Endothelial cell of umbilical vein (primary cell): ENCODE data around the gene ADA.

Experiments used
- EZH2 ChIP-seq: IDR thresholded peaks from 2 replicates; pipeline ENCODE4 v1.6.1; 2012; ENCODE audit warnings: borderline replicate concordance, low read depth, mild to moderate bottlenecking, moderate library complexity, low read length, inconsistent platforms; ENCODE audit not compliant: severe bottlenecking
- GATA2 ChIP-seq: IDR thresholded peaks from 2 replicates; pipeline ENCODE4 v1.7.0; 2011; ENCODE audit warnings: low read depth, mild to moderate bottlenecking, moderate library complexity, mixed read lengths, low read length; ENCODE audit not compliant: insufficient read length, insufficient read depth
- MYC ChIP-seq: IDR thresholded peaks from one replicate; pipeline ENCODE4 v1.6.1; 2011; ENCODE audit warnings: mild to moderate bottlenecking, low read depth, low read length
- POLR2A ChIP-seq: IDR thresholded peaks from 2 replicates; pipeline ENCODE4 v1.6.1; 2012; ENCODE audit warnings: low read depth, mild to moderate bottlenecking, control low read depth, low read length
- POLR2AphosphoS5 ChIP-seq: IDR thresholded peaks from 2 replicates; pipeline ENCODE4 v1.6.1; 2012; ENCODE audit warnings: low read depth, mild to moderate bottlenecking, control low read depth, low read length, moderate library complexity; ENCODE audit not compliant: insufficient read depth
- TF ChIP-seq, protein P1 (sequence below), 2 donors: IDR thresholded peaks; 1 replicate in 1 of 2; 2 replicates in 1 of 2; pipeline ENCODE4 v1.5.1; 2011; ENCODE audit warnings: low read length in 2 of 2, mild to moderate bottlenecking in 2 of 2, moderate library complexity in 2 of 2, control low read depth in 1 of 2, inconsistent platforms in 1 of 2, low read depth in 1 of 2; ENCODE audit not compliant: insufficient read depth in 1 of 2; ENCODE audit errors: extremely low read depth in 1 of 2
- TF ChIP-seq, protein P2 (sequence below): IDR thresholded peaks from 2 replicates; pipeline ENCODE4 v1.6.1; 2011; ENCODE audit not compliant: insufficient read depth, insufficient read length

DNA sequence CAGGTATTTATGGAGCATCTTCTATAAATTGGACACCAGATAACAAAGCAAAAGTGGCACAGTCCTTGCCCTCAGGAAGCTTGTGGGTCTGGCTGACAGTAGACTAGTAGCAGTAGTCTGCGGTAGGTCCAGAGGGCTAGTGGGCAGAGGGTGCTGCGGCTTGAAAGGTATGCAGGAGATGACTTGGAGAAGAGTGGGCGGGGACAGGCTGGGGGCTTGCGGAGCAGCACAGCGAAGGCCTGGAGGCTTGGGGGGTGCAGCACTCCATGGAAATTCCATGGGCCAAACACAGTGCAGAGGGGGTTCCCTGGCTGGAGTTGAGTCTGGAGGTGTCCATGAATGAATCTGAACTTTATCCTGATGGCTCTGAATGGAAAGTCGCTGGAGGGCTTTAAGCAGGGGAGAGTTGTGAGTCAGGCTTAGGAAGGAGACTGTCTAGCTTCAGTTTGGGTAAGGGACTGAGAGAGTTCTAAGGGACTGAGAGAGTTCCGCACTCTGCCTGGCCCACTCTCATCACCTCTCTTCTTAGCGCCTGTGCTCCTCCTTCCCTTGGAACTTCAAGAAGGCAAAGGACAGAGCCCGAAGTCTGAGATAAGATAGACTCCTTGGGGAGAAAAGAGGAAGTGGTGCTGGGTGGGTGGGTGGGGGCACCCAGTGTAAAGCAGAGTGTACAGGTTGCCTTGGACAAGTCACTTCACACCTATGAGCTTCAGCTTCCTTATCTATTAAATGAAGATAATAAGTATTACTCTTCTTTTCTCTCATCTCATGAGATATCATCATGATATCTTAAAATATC is 60.3 kb downstream of the ADA start:
- TF ChIP-seq, protein P1, sequence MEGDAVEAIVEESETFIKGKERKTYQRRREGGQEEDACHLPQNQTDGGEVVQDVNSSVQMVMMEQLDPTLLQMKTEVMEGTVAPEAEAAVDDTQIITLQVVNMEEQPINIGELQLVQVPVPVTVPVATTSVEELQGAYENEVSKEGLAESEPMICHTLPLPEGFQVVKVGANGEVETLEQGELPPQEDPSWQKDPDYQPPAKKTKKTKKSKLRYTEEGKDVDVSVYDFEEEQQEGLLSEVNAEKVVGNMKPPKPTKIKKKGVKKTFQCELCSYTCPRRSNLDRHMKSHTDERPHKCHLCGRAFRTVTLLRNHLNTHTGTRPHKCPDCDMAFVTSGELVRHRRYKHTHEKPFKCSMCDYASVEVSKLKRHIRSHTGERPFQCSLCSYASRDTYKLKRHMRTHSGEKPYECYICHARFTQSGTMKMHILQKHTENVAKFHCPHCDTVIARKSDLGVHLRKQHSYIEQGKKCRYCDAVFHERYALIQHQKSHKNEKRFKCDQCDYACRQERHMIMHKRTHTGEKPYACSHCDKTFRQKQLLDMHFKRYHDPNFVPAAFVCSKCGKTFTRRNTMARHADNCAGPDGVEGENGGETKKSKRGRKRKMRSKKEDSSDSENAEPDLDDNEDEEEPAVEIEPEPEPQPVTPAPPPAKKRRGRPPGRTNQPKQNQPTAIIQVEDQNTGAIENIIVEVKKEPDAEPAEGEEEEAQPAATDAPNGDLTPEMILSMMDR (IDR thresholded peaks at IDR 0.05; ENCODE audit: extremely low read depth in 1 of 2, insufficient read depth in 1 of 2, low read depth in 1 of 2, low read length in 2 of 2): no peak
- TF ChIP-seq POLR2AphosphoS5 (no peak), POLR2A (no peak), MYC (no peak), EZH2 (no peak), GATA2 (no peak)
- TF ChIP-seq, protein P2, sequence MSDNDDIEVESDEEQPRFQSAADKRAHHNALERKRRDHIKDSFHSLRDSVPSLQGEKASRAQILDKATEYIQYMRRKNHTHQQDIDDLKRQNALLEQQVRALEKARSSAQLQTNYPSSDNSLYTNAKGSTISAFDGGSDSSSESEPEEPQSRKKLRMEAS: no peak
